CD14-positive monocyte (primary cell): ENCODE measurements around the gene ARHGAP30. TPM values are rescaled to one million over a fixed set of nuclear protein-coding genes. Genes with fewer than 3 reads are reported as not detected.
"Not testable (repeated sequence)": the region's sequence is repeated elsewhere in the genome, so short reads cannot be mapped to it uniquely, and the experiment has no call there.

Experiments
- DNase-seq, 3 donors: peaks; one replicate each; pipeline ENCODE4 v3.0.0-alpha.2; 2011 to 2022
- H2AFZ ChIP-seq: 2 replicates; pipeline ENCODE4 v1.6.0; 2012; ENCODE audit warnings: mild to moderate bottlenecking, low read depth, low read length, inconsistent platforms; ENCODE audit not compliant: insufficient read depth, poor library complexity, severe bottlenecking
- H3K27ac ChIP-seq, 2 donors: 1 replicate in 1 of 2; 2 replicates in 1 of 2; pipeline ENCODE4 v1.5.1; 2012 to 2013; ENCODE audit warnings: low read length in 2 of 2, control low read depth in 1 of 2, inconsistent platforms in 1 of 2, low read depth in 1 of 2, mild to moderate bottlenecking in 1 of 2
- H3K27me3 ChIP-seq, 2 donors: one replicate each; pipeline versions ENCODE4 v1.6.0 to v1.6.1; 2011 to 2013; ENCODE audit warnings: low read length in 2 of 2; ENCODE audit not compliant: control insufficient read depth in 2 of 2, insufficient read depth in 2 of 2
- H3K36me3 ChIP-seq, 2 donors: replicated peaks in 1 of 2; 1 replicate in 1 of 2; 2 replicates in 1 of 2; pipeline versions ENCODE4 v1.5.1 to v1.6.1; 2012 to 2013; ENCODE audit warnings: low read length in 2 of 2, control low read depth in 1 of 2, inconsistent platforms in 1 of 2, mild to moderate bottlenecking in 1 of 2; ENCODE audit not compliant: insufficient read depth in 2 of 2, control insufficient read depth in 1 of 2
- H3K4me1 ChIP-seq, 2 donors: 1 replicate in 1 of 2; 2 replicates in 1 of 2; pipeline versions ENCODE4 v1.5.1 to v1.6.1; 2012 to 2013; ENCODE audit warnings: low read length in 2 of 2, control low read depth in 1 of 2, inconsistent platforms in 1 of 2, mild to moderate bottlenecking in 1 of 2, moderate library complexity in 1 of 2; ENCODE audit not compliant: insufficient read depth in 2 of 2, control insufficient read depth in 1 of 2
- H3K4me2 ChIP-seq: replicated peaks from 2 replicates; pipeline ENCODE3; 2012; ENCODE audit warnings: low read length, moderate library complexity, mild to moderate bottlenecking; ENCODE audit not compliant: poor library complexity, severe bottlenecking; ENCODE audit errors: extremely low read depth
- H3K4me3 ChIP-seq, 3 experiments: fragments of 200-600 bp in 1 of 3; sonication (generic) in 1 of 3; replicated peaks in 1 of 3; 1 replicate in 2 of 3; 2 replicates in 1 of 3; pipeline ENCODE4 v1.5.1; 2011 to 2013; ENCODE audit warnings: low read length in 3 of 3, mild to moderate bottlenecking in 3 of 3, control low read depth in 2 of 3, low read depth in 2 of 3, inconsistent platforms in 1 of 3, moderate library complexity in 1 of 3
- H3K79me2 ChIP-seq: 2 replicates; pipeline ENCODE4 v1.6.0; 2012; ENCODE audit warnings: mild to moderate bottlenecking, control low read depth, inconsistent platforms, low read length, moderate library complexity; ENCODE audit not compliant: insufficient read depth
- H3K9ac ChIP-seq: 2 replicates; pipeline ENCODE4 v1.6.0; 2017; ENCODE audit warnings: low read length, mild to moderate bottlenecking; ENCODE audit not compliant: insufficient read depth, poor library complexity, severe bottlenecking
- H3K9me3 ChIP-seq, 2 donors: replicated peaks in 1 of 2; 1 replicate in 1 of 2; 2 replicates in 1 of 2; pipeline versions ENCODE4 v1.5.1 to v1.6.1; 2012 to 2013; ENCODE audit warnings: low read length in 2 of 2, control low read depth in 1 of 2; ENCODE audit not compliant: control insufficient read depth in 1 of 2, insufficient read depth in 1 of 2
- H4K20me1 ChIP-seq: 2 replicates; pipeline ENCODE4 v1.6.0; 2012; ENCODE audit warnings: mild to moderate bottlenecking, low read length, control low read depth, moderate library complexity; ENCODE audit not compliant: insufficient read depth
- H3K27ac Mint-ChIP-seq, 7 donors: one replicate each; pipeline ENCODE4 v1.8.0; 2020; ENCODE audit warnings: mild to moderate bottlenecking in 7 of 7, mixed read lengths in 7 of 7, moderate library complexity in 6 of 7, inconsistent platforms in 2 of 7
- H3K27me3 Mint-ChIP-seq, 3 donors: one replicate each; pipeline ENCODE4 v1.8.0; 2021 to 2022; ENCODE audit warnings: low read depth in 3 of 3, mild to moderate bottlenecking in 3 of 3, mixed read lengths in 3 of 3, moderate library complexity in 3 of 3, inconsistent platforms in 1 of 3
- H3K36me3 Mint-ChIP-seq, 2 donors: one replicate each; pipeline ENCODE4 v1.8.0; 2020; ENCODE audit warnings: mixed read lengths in 2 of 2, inconsistent platforms in 1 of 2, mild to moderate bottlenecking in 1 of 2
- H3K4me1 Mint-ChIP-seq: one replicate; pipeline ENCODE4 v1.8.0; 2020; ENCODE audit warnings: mild to moderate bottlenecking, mixed read lengths
- H3K4me3 Mint-ChIP-seq, 2 donors: one replicate each; pipeline ENCODE4 v1.8.0; 2020; ENCODE audit warnings: mild to moderate bottlenecking in 2 of 2, mixed read lengths in 2 of 2, moderate library complexity in 1 of 2
- H3K9me3 Mint-ChIP-seq, 7 donors: one replicate each; pipeline ENCODE4 v1.8.0; 2020 to 2022; ENCODE audit warnings: mixed read lengths in 7 of 7, mild to moderate bottlenecking in 6 of 7, moderate library complexity in 6 of 7, inconsistent platforms in 2 of 7
- WGBS: methylation state at CpG from one replicate; pipeline ENCODE4 v1.1.5; 2013; ENCODE audit warnings: missing lambda C conversion rate; ENCODE audit not compliant: insufficient coverage; 5-methylcytosine and 5-hydroxymethylcytosine counted together
- intact Hi-C, 2 donors: fragments of 100-400 bp; cut with micrococcal nuclease; formaldehyde crosslinking; loops; one replicate each; pipeline versions ENCODE4 v1.15.0 to v1.15.1; 2023
- polyA plus RNA-seq, 3 donors: library from polyadenylated mRNA; depleted of rRNA in 1 of 3; unstranded in 2 of 3; stranded (reverse) in 1 of 3; fragments of 300-500 nt in 2 of 3; fragments of >200 nt in 1 of 3; fragmentation: Illumina TruSeq in 2 of 3; gene quantifications; 1 replicate in 2 of 3; 2 replicates in 1 of 3; pipeline ENCODE4 v1.2.3, GENCODE V29; 2012 to 2021
- TF ChIP-seq, protein P1 (sequence below): fragments of 200-600 bp; IDR thresholded peaks from one replicate; pipeline ENCODE4 v1.8.0; 2022; ENCODE audit warnings: antibody characterized with exemption, mild to moderate bottlenecking

ARHGAP30 gene
- polyA plus RNA-seq, 3 donors = 101 to 140 (median 129) TPM

DNA sequence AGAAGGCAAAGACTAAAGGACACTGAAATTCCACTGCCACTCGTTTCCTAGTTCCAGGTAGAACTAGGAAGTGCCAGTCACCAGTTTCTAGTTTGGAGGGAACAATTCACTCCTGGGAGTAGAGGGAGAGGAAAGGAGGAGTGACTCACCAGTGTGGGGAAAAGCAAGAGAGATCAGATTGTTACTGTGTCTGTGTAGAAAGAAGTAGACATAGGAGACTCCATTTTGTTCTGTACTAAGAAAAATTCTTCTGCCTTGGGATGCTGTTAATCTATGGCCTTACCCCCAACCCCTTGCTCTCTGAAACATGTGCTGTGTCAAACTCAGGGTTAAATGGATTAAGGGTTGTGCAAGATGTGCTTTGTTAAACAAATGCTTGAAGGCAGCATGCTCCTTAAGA, 53.0 kb downstream of the ARHGAP30 start:
- H2AFZ ChIP-seq, H3K4me2 ChIP-seq, H3K27ac ChIP-seq, H3K36me3 ChIP-seq, intact Hi-C loops, H3K9me3 ChIP-seq, H3K9ac ChIP-seq, H3K4me3 ChIP-seq, H3K4me3 Mint-ChIP-seq, H3K27me3 Mint-ChIP-seq, H3K9me3 Mint-ChIP-seq, H3K36me3 Mint-ChIP-seq, H4K20me1 ChIP-seq, H3K27me3 ChIP-seq: not testable (repeated sequence)
- H3K4me1 Mint-ChIP-seq = peaks cover 76% of the 10 kb centered on the region
- H3K27ac Mint-ChIP-seq = peak overlapping the region in 6 of 7 donors; percentile 43 to 96 (median 79)
- DNase-seq = peak in 1 of 3 donors; percentile 56
- Histone ChIP-seq H3K79me2 (peaks cover 50% of the 10 kb centered on the region), H3K4me1 (peaks cover 73 to 80% of the 10 kb centered on the region in 2 donors)
- WGBS = 40% methylated on average over 1 of the region's 1 CpG

DNA sequence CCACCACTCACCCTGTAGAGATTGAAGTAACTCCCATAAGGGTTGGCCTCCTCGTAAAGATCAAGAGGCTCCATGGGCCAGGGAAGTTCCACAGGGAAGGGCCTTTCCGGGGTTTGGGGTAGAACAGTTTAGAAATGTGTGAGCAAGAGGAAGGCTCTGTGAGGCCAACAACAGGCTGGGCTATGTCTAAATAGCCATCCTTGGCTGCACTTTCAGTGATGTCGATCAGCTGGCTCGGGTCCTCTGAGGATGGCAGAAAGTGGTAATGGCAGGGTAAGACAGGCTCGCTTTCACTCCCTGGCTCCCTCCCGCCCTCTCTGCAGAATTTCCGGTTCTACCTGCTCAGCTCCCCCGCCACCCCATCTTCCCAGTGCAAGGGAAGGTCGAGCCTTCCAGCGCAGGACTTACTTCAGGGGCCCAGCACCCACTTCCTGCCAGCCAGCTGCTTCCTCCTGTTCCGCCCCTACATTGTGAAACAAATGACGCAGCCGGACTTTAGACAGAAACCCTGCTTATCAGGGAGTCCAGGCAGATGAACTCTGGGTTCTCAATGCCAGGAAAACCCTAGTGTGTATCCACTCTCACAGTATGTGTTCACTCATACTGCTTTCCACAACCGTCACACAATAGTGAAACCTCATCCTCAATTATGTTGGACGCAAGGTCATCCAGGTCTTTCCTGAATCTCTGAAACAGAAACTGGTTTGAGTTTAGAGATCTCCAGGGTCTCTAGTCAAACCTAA, 56.0 kb downstream of the ARHGAP30 start:
- intact Hi-C loops = no loop called here
- H3K4me1 ChIP-seq = peaks cover 47 to 61% of the 10 kb centered on the region in 2 donors
- Mint-ChIP-seq H3K27me3 (no peaks in the 10 kb centered on the region), H3K9me3 (no peaks in the 10 kb centered on the region), H3K4me1 (peaks cover 54% of the 10 kb centered on the region), H3K4me3 (peak overlapping the region; percentile 82 to 91), H3K36me3 (peaks cover 3 to 20% of the 10 kb centered on the region in 2 donors), H3K27ac (peak overlapping the region; percentile 96 to 99 (median 98))
- peak; percentile 88 to 96 (median 93) for DNase-seq
- 0% methylated on average over 9 of the region's 15 CpGs for WGBS
- no peaks in the 10 kb centered on the region for H3K27me3 ChIP-seq
- H2AFZ ChIP-seq = peak overlapping the region; percentile 60
- H3K36me3 ChIP-seq = no peaks in the 10 kb centered on the region
- peak overlapping the region; percentile 92 to 94 for H3K27ac ChIP-seq
- peak overlapping the region; percentile 68 for H3K9ac ChIP-seq
- peak overlapping the region; percentile 28 to 71 (median 30) for H3K4me3 ChIP-seq
- peak overlapping the region; percentile 76 for H3K4me2 ChIP-seq
- peaks cover 68% of the 10 kb centered on the region for H3K79me2 ChIP-seq
- no peaks in the 10 kb centered on the region for H3K9me3 ChIP-seq
- no peaks in the 10 kb centered on the region for H4K20me1 ChIP-seq
- TF ChIP-seq, protein P1, sequence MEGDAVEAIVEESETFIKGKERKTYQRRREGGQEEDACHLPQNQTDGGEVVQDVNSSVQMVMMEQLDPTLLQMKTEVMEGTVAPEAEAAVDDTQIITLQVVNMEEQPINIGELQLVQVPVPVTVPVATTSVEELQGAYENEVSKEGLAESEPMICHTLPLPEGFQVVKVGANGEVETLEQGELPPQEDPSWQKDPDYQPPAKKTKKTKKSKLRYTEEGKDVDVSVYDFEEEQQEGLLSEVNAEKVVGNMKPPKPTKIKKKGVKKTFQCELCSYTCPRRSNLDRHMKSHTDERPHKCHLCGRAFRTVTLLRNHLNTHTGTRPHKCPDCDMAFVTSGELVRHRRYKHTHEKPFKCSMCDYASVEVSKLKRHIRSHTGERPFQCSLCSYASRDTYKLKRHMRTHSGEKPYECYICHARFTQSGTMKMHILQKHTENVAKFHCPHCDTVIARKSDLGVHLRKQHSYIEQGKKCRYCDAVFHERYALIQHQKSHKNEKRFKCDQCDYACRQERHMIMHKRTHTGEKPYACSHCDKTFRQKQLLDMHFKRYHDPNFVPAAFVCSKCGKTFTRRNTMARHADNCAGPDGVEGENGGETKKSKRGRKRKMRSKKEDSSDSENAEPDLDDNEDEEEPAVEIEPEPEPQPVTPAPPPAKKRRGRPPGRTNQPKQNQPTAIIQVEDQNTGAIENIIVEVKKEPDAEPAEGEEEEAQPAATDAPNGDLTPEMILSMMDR = no peak
